HCEC 1CT (cell line): ENCODE measurements around the gene PLCB3.

Experiments used
- DNase-seq: peaks from one replicate; pipeline ENCODE4 v3.0.0-alpha.2; 2017

The PLCB3 gene

DNA sequence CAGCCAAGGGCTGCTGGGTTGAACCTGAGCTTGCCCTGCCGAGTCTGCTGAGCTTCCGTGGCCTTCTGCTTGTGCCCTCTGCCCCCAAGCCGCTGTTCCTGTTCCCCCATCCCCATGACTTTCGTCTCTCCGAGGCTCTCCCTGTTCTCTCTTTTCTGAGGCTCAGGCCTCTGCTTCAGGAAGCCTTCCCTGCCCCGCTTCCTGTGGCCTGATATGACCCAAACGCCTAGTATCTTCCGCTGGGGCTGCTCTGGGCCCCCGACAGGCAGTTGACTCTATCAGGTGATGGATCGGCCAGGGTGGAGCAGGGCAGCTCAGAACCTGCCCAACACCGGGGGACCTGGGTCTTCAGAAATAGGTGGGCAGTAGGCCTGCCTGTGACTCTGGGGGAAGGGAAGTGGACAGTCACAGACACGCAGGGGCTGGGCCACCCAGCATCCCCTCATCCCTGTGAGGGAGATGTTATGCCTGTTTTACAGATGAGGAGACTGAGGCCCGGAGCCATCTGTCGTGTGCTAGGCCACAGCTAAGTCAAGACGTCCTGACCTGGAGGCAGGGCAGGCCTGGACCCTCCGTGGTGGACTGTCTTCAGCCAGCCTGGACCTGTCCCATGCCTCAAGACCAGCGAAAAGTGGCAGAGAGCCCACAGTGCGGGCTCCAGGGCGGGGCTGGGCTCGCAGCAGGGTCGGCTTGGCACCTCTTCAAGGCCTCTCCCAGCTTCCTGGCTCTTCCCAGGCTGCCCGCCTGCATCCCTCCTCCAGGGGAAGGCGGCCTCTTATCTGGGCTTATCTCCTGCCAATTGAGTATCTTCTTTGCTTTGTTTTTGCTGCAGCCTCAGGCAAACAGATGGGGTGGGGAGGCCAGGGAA is 16.9 kb downstream of the PLCB3 start:
- no peak for DNase-seq

DNA sequence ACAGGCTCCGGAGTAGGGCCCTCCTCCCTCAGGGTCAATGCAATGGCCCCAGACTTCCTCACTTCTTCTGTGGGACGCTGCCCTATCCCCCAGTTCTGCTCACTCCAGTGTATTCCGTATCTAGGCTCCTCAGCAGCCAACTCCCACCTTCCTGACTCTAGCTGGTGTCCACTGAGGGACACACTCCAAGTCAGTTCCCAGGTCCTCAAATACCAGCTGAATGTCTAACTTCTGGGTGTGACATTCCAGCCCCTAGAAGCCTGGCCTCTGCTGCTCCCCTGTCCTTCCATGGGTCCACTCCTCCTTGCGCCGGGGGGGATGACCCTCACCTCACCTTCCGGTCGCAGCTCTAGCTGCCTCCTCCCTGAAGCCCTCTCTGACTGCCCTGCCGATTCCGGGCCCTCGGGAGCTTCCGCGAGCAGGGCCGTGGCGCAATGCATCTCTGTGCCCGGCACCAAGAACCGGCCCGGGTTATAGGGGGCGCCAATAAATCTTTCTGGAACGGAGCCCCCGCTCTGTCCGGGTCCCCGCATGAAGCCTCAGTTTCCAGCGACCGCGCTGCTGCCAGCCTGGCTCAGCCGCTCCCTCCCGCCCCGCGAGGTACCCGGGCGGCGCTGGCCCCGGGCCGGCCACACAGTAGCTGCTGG is 17.7 kb downstream of the PLCB3 start:
- peak; percentile 65 for DNase-seq

DNA sequence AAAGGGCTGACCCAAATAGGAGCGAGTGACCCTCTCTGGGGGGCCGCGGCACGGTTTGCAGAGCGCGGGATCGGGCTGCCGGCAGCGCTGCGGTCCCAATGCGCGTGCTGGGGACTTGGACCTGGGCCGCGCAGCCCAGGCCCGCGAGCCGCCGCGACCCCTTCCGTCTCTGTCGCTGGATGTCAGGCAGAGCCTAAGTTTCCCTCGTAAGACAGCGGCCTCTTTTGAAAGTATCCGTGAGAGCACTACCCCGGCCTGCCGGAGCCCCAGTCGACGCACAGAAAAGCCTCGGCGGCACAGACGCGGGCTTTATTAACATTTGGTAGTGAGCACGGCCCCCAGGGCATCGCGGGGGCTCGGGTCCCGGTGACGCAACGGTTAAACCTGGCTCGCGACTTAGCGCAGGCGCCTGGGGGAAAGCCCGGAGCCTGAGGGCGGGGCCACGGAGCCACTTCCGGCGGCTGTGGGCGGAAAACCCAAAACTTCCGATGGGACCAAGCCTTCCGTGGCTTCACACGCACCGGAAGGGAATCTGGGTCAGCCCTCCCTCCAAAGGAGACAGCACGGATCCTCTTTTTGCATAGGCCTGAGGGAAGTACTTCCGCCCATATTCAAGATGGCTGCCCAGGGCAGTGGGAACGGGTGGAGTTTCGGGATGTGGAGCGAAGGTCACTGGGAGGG is 18.4 kb downstream of the PLCB3 start:
- peak; percentile 100 for DNase-seq

- DNase-seq: no peak
Observed at GRCh38 chr11:64275031-64275800, 23.9 kb downstream of the PLCB3 start.

DNA sequence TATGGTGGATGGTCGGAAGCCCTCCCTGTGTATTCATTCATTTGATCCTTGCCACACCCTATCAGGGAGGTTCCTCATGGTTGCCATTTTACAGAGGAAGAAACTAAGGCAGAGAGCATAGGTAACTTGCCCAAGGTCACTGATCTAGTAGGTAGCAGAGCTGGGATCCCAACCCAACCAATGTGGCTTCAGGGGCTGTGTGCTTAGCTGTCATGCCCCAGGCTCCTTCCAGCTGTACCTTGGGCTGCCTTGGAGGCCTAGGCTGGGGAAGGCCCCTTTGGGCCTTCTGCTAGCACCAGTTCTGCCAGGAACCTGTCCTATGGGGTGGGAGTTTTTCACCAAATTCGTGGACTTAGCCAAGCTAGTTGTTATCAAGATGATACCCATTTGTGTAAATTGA is 24.5 kb downstream of the PLCB3 start:
- no peak for DNase-seq

DNA sequence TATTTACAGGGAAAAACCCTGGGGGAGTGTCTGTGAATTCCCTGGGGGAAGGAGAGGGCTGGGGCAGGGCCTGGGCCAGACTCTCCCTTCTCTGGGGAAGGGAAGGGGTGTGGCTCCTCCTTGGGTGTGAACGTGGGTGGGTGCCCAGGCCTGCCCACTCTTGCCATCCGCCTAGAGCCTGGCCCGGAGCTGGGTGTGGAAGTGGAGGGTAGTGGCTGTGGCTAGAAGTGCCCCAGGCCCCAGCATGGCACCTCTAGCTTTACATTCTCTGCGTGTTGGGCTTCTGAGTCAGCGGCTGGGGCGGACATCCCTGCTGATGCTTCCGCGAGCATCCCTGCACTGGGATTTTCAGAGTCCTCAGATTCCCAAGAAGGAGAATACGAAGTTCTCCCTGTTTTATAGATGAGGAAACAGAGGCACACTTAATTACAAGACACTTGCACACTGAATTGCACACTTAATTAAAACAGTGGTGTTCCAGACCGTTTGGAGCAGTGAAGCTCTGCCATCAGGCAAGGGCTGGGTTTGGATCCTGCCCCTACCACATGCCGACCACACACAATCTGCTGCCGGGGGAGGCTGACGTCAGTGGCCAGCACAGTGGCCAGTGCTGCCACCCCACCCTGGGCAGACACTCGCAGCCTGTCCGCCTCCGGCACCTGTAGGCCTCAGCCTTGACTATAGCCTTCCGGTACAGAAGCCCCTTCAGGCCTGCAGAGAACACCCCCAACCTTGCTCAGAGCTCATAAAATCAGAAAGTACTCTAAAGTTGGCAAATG is 25.5 kb downstream of the PLCB3 start:
- no peak for DNase-seq

DNA sequence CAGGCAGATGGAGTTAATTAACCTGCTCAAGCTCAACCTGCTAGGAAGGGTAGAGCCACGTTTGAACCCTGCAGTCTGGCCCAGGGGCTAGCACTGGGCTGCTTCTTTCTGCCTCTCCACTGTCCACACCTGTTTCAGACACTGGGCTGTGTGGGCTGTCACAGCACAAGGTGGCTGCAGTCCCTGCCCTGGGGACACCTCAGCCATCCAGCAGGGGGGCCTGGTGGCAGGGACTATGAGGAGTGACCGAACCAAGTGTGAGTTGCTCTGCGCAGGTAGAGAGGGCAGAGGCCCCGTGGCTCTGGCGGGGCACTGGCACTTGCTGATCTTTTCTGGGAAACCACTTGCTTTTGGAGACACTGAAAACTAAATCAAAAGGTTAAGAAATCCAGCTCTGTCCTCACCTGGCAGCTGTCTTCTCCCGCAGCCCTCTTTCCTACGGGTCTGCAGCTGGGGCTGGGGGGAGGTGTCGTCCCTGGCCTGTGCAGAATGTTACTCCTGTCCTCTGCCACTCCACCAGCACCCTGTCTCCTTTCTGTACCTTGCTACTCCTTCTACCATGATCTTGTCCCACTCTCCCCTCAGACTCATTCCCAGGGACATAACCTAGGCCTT is 27.4 kb downstream of the PLCB3 start:
- DNase-seq: no peak

- no peak for DNase-seq
Observed at GRCh38 chr11:64281957-64282770, 30.8 kb downstream of the PLCB3 start.

DNA sequence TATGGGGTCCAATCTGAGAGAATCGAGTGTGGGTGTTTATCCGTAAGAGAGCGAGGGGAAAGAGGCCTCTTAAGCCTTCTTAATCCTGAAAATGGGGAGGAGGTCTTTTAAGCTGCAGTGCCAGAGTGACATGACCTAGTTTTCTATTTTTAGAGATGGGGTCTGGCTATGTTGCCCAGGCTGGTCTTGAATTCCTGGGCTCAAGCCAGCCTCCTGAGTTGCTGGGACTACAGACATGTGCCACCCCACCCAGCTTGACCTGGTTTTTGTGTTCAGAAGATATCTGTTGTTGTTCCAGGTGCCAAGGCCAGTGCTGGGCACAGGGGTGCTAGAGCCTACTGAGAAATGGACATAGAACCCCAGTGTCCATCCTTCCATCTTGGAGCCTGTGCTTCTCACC is 31.8 kb downstream of the PLCB3 start:
- DNase-seq: no peak

DNA sequence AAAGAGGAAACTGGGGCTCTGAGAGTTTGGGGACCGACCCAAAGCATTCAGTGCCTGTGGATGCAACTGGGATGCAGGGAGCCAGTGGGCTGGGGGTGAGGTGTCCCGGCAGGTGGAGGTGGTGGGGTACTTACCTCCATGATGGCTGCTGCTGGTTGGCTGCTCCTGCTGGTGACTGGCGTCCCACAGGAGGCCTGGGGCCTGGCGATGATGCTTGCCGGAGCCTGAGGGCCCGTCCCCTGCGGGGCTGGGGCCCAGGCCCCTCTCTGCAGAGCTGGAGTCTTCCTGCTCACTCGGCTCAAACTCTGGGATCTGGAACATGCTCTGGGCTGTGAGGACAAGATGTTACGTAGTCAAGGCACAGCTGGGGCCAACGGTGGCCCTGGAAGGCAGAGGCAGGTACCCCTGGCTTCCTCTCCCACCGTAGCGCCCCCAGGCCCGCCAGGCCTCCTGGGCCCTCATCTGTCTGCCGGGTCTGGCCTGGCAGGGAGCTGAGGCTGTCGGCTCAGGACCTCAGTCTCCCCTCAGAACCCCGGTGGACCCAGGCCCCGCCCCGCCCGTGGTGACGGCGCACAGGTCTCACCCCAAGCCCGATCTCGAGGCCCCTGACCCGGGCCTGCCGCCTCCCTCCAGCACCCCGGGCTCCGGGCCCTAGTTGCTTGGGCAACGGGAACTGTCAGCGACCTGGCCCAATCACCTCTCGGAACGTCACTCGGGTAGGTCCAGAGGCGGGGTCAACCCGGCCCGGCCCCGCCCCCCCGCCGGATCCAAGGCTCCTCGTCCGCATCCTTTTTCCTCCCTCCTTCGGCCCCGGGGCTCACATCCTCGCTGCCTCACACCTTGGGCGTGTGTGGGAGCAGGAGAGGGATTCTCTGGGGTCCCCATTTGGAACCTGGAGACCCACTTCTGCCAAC is 33.0 kb downstream of the PLCB3 start, which contains the start of gene BAD:
BAD (minus strand) TSS at position 618 of the 914 bp plus-strand sequence; CDS start at position 321, 297 bp downstream.
- DNase-seq: peak; percentile 91

DNA sequence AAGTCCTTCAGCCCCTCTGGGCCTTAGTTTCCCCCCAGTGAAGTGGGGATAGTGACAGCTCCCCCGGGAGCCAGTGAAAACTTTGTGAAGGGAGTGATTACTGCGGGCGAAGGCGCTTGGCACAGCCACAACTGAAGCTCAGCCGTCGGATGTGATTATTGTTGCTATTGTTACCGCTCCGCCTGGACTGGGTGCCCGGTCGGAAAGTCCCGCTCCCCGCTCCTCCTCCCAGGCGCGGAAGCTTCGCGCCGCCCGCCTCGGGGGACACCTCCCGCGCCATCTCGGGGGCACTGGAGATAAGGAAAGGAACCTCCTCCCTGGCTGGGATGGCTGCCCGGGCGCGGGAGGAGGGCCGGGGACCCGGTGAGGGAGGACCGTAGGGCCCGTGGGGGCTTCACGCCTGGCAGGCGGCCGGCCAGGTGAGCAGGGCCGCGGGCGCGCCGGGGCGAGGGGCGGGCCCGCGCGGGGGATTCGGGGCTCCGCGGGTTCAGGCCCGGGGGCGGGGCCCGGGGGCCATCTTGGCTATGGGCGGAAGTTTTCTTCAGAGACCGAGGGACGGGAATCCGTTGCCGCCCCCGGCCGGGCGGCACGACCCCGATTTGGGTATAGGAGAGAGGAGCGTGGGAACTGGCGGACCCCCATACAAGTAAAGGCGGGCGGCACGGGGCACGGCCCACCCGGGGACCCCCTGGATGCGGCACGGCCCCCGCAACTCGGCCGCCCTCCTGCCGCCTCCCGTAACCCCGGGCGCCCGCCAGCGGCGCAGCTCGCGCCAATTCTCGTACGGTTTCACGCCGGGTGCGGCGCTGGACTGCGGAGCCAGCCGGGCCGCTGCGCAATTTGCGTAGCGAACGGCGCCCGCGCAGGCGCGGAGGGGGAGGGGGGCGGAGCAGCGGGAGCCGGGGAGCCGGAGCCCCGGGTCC is 33.9 kb downstream of the PLCB3 start, which contains the start of gene GPR137:
GPR137 (plus strand) TSS at position 887 of the 923 bp plus-strand sequence. CDS start 677 bp downstream, outside the sequence.
- peak; percentile 58 for DNase-seq

- DNase-seq: no peak
Observed at GRCh38 chr11:64285885-64286800, 34.8 kb downstream of the PLCB3 start.

DNA sequence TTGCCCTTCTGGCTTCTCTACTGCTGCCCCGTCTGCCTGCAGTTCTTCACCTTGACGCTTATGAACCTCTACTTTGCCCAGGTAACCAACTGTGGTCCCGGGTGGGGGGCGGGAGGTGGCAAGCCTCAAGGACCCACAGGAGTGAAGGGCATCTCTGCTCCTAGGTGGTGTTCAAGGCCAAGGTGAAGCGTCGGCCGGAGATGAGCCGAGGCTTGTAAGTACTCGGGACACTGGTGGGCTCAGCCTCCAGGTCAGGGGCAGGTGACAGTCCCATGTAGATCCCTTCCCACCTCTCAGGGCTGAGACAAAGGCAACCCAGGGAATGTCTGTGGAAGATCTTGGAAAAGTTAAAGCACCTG is 35.5 kb downstream of the PLCB3 start:
- DNase-seq: no peak

DNA sequence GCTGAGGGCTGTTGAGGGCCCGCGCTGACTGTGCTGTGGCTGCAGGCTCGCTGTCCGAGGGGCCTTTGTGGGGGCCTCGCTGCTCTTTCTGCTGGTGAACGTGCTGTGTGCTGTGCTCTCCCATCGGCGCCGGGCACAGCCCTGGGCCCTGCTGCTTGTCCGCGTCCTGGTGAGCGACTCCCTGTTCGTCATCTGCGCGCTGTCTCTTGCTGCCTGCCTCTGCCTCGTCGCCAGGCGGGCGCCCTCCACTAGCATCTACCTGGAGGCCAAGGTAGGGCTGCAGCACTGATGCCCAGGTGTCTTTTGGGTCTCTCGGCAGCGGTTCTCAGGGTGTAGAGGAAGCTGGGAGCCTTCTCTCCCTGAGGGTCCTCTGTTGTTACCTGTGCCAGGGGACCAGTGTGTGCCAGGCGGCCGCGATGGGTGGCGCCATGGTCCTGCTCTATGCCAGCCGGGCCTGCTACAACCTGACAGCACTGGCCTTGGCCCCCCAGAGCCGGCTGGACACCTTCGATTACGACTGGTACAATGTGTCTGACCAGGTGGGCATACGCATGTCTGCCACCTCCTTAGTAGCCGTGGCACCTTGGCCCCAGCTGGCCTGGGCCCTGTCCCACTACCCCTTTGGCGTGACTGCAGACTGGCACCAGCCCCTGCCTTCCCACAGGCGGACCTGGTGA is 36.5 kb downstream of the PLCB3 start:
- no peak for DNase-seq

DNA sequence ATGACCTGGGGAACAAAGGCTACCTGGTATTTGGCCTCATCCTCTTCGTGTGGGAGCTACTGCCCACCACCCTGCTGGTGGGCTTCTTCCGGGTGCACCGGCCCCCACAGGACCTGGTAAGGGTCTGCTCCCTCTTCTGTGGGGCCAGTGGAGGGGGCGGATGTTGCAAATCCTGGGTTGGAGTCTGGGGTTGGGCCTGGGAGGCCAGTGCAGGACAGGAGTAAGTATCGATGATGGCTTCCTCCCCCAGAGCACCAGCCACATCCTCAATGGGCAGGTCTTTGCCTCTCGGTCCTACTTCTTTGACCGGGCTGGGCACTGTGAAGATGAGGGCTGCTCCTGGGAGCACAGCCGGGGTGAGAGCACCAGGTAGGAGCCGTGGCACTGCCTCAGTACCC is 37.0 kb downstream of the PLCB3 start:
- no peak for DNase-seq

DNA sequence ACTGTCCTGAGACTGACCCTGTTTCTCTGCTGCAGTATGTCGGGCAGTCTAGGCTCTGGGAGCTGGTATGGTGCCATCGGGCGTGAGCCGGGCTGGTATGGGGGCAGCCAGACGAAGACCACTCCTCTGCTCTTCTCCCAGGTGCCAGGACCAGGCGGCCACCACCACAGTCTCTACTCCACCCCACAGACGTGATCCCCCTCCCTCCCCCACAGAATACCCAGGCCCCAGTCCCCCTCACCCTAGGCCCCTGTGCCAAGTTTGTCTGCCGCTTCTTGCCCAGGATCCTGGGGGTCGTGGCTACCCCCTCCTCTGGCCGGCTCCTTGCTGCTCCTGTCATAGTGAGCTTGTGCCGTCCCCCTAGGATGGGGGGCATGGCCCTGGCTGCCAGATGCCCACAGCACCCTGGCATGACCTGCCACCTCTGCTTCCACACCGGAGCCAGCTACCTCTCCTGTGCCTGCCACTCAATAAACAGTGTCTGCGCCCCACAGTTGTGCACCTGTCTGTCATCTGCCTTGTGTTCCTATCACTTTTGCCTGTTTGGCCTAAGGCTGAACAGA is 37.8 kb downstream of the PLCB3 start:
- DNase-seq: no peak
